BJ (cell line): Measurements from ENCODE around the gene UBE2J1. TPM values are rescaled to one million over a fixed set of nuclear protein-coding genes. Genes with fewer than 3 reads are reported as not detected.

ENCODE experiments used
- CTCF ChIA-PET: fragments of 350-600 bp; formaldehyde crosslinking; extraction: SDS; loops from one replicate; lab custom pipeline; 2021; ENCODE audit warnings: antibody characterized with exemption, inconsistent platforms; lab: Yijun Ruan, JAX
- POLR2A ChIA-PET: fragments of 300-600 bp; sonication (Branson Sonifier 250); formaldehyde crosslinking; extraction: SDS; loops from one replicate; lab custom pipeline; 2021; ENCODE audit warnings: antibody characterized with exemption; lab: Charles Lee
- DNase-seq: peaks from one replicate; pipeline ENCODE4 v3.0.0-alpha.2; 2011; ENCODE audit warnings: low read depth
- H3K27me3 ChIP-seq: 2 replicates; pipeline ENCODE4 v1.6.0; 2011; ENCODE audit warnings: low read length; ENCODE audit not compliant: control insufficient read depth, insufficient read depth
- H3K36me3 ChIP-seq: 2 replicates; pipeline ENCODE4 v1.5.1; 2011; ENCODE audit warnings: low read length; ENCODE audit not compliant: control insufficient read depth, insufficient read depth
- H3K4me3 ChIP-seq: 2 replicates; pipeline ENCODE4 v1.5.1; 2011; ENCODE audit warnings: low read depth, mild to moderate bottlenecking, control low read depth, low read length
- CTCF ChIP-seq: IDR thresholded peaks from 2 replicates; pipeline ENCODE4 v1.5.1; 2011; ENCODE audit warnings: low read depth, mild to moderate bottlenecking, control low read depth, inconsistent platforms, low read length, moderate library complexity; ENCODE audit not compliant: insufficient read depth
- polyA plus RNA-seq: library from polyadenylated mRNA; depleted of rRNA; stranded (reverse); fragments of >200 nt; gene quantifications from 2 replicates; pipeline ENCODE4 v1.2.3, GENCODE V29; 2011

The UBE2J1 gene
- polyA plus RNA-seq, 1 experiment, result 27.1 TPM

GRCh38 chr6:89351671-89352277 is 748 bp downstream of the UBE2J1 start:
- TF ChIP-seq CTCF, result no peak
- ChIA-PET POLR2A (interaction anchor here (1.1 kb wide), 1 partner anchor 269 kb away, joined by 4 read pairs; no protein-coding TSS in a partner anchor), CTCF (interaction anchor here (0.6 to 4.0 kb wide), 9 partner anchors 10 to 83 kb away, joined by 3 to 19 read pairs (median 3); no protein-coding TSS in a partner anchor)
- DNase-seq, result no peak
- H3K27me3 ChIP-seq, result no peaks in the 10 kb centered on the region
- H3K36me3 ChIP-seq, result no peaks in the 10 kb centered on the region
- peak overlapping the region; percentile 77 for H3K4me3 ChIP-seq

- no peaks in the 10 kb centered on the region for H3K36me3 ChIP-seq
- H3K27me3 ChIP-seq, result no peaks in the 10 kb centered on the region
- TF ChIP-seq CTCF, result no peak
- ChIA-PET POLR2A (interaction anchor here (0.6 to 1.1 kb wide), 2 partner anchors 16 to 268 kb away, joined by 4 to 7 read pairs; no protein-coding TSS in a partner anchor), CTCF (interaction anchor here (1.2 to 4.0 kb wide), 5 partner anchors 18 to 368 kb away, joined by 3 to 19 read pairs (median 4); no protein-coding TSS in a partner anchor)
- no peak for DNase-seq
- H3K4me3 ChIP-seq, result peak overlapping the region; percentile 9; the same call in 1 of the 2 replicates
Measured at GRCh38 chr6:89350281-89350966, 2.1 kb downstream of the UBE2J1 start.

GRCh38 chr6:89348372-89348771 is 4.2 kb downstream of the UBE2J1 start:
- ChIA-PET POLR2A (no interaction called here), CTCF (interaction anchor here (1.4 to 1.6 kb wide), 3 partner anchors 14 to 225 kb away, joined by 3 to 5 read pairs (median 3); no protein-coding TSS in a partner anchor)
- no peak for TF ChIP-seq CTCF
- no peak for DNase-seq
- H3K36me3 ChIP-seq, result no peaks in the 10 kb centered on the region
- no peaks in the 10 kb centered on the region for H3K27me3 ChIP-seq
- no peak overlapping the region for H3K4me3 ChIP-seq

- DNase-seq, result no peak
- Histone ChIP-seq H3K27me3 (no peaks in the 10 kb centered on the region), H3K4me3 (no peak overlapping the region), H3K36me3 (no peaks in the 10 kb centered on the region)
- no peak for TF ChIP-seq CTCF
- ChIA-PET CTCF (interaction anchor here (1.4 to 3.0 kb wide), 3 partner anchors 20 to 224 kb away, joined by 3 to 11 read pairs (median 5); no protein-coding TSS in a partner anchor), POLR2A (no interaction called here)
Measured at GRCh38 chr6:89347825-89348224, 4.7 kb downstream of the UBE2J1 start.

- TF ChIP-seq CTCF, result no peak
- POLR2A ChIA-PET, result no interaction called here
- DNase-seq, result no peak
- Histone ChIP-seq H3K27me3 (no peaks in the 10 kb centered on the region), H3K4me3 (no peak overlapping the region), H3K36me3 (0 out of 2 replicates have a peak, but pooled peaks cover under 1% of the 10 kb centered on the region)
- CTCF ChIA-PET, result interaction anchor here (0.7 to 3.0 kb wide), 2 partner anchors 19 to 26 kb away, joined by 3 to 11 read pairs; no protein-coding TSS in a partner anchor
Measured at GRCh38 chr6:89346433-89346832, 6.1 kb downstream of the UBE2J1 start.
